ENCODE data around the gene CYB561. TPM values are rescaled to one million over a fixed set of nuclear protein-coding genes. Genes with fewer than 3 reads are reported as not detected.

Gene CYB561
- total RNA-seq, 1 experiment from 2014 or later, result 29.1 TPM

DNA sequence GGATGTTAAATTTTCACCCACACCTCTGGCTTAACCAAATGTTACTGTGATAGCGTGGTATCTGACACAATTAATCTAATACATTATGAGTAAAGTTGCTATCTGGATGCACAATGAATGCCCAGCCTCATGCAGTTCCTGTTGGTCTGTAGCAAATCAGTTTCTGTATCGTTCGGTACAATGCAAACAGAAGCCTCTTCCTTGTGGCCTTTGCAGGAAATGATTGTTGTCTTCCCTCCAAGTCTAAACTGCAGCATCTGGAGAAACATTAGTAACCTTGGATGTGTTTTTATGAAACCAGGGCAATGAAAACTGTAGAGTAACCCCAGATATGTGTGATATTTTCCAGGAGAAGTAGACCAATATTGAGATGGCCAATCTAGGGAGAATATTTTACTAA, 46.8 kb downstream of the CYB561 start:
- DNase-seq (ENCODE audit: low spot score), result no peak
- intact Hi-C loops (cut with micrococcal nuclease; ENCODE audit: unreplicated experiment), result no loop called here
- Histone ChIP-seq H3K36me3 (ENCODE audit: insufficient read depth, low read length, poor library complexity, severe bottlenecking) (no peaks in the 10 kb centered on the region), H3K27ac (ENCODE audit: low read depth, low read length, poor library complexity, severe bottlenecking) (no peak overlapping the region), H3K9me3 (ENCODE audit: low read depth, low read length, poor library complexity, severe bottlenecking) (no peaks in the 10 kb centered on the region), H3K4me3 (ENCODE audit: low read depth, low read length, poor library complexity, severe bottlenecking) (no peak overlapping the region), H3K4me1 (ENCODE audit: insufficient read depth, low read length, poor library complexity, severe bottlenecking) (no peaks in the 10 kb centered on the region), H3K27me3 (replicated peaks; ENCODE audit: insufficient read depth, low read depth, low read length, poor library complexity) (no peaks in the 10 kb centered on the region)
- TF ChIP-seq EZH2 (IDR thresholded peaks at IDR 0.05; ENCODE audit: borderline replicate concordance, low read depth, low read length, poor library complexity, severe bottlenecking), result no peak
- TF ChIP-seq, protein P1, sequence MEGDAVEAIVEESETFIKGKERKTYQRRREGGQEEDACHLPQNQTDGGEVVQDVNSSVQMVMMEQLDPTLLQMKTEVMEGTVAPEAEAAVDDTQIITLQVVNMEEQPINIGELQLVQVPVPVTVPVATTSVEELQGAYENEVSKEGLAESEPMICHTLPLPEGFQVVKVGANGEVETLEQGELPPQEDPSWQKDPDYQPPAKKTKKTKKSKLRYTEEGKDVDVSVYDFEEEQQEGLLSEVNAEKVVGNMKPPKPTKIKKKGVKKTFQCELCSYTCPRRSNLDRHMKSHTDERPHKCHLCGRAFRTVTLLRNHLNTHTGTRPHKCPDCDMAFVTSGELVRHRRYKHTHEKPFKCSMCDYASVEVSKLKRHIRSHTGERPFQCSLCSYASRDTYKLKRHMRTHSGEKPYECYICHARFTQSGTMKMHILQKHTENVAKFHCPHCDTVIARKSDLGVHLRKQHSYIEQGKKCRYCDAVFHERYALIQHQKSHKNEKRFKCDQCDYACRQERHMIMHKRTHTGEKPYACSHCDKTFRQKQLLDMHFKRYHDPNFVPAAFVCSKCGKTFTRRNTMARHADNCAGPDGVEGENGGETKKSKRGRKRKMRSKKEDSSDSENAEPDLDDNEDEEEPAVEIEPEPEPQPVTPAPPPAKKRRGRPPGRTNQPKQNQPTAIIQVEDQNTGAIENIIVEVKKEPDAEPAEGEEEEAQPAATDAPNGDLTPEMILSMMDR (conservative IDR thresholded peaks at IDR 0.05; ENCODE audit: low read depth, low read length), result no peak
- ChIA-PET CTCF (no interaction called here), POLR2A (ENCODE audit: low non-redundant PET) (no interaction called here)
- no TSS peak for BruUV-seq (replicated peaks)

DNA sequence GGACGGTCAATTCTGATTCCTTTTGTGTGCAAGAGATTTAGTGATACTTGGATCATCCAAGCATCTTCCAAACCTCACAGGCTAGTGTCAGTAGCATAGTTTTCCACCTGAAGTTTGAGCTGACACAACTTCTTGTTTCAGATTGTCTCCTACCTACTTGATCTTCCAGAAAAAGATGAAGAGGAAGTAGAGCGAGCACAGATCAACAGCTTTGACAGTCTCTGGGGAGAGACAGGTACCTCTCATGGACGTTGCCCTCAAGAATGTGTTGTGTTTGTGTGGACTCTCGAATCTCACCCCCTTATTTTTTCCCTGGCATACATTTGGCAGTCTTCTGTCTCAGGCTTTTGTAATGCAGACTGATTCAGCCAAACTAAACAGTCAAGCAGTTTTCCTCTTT, 47.4 kb downstream of the CYB561 start:
- ChIA-PET POLR2A (ENCODE audit: low non-redundant PET) (no interaction called here), CTCF (no interaction called here)
- Histone ChIP-seq H3K9me3 (ENCODE audit: low read depth, low read length, poor library complexity, severe bottlenecking) (no peaks in the 10 kb centered on the region), H3K4me3 (ENCODE audit: low read depth, low read length, poor library complexity, severe bottlenecking) (no peak overlapping the region), H3K4me1 (ENCODE audit: insufficient read depth, low read length, poor library complexity, severe bottlenecking) (no peaks in the 10 kb centered on the region), H3K27me3 (replicated peaks; ENCODE audit: insufficient read depth, low read depth, low read length, poor library complexity) (no peaks in the 10 kb centered on the region), H3K36me3 (ENCODE audit: insufficient read depth, low read length, poor library complexity, severe bottlenecking) (no peaks in the 10 kb centered on the region), H3K27ac (ENCODE audit: low read depth, low read length, poor library complexity, severe bottlenecking) (no peak overlapping the region)
- no TSS peak for BruUV-seq (replicated peaks)
- TF ChIP-seq EZH2 (IDR thresholded peaks at IDR 0.05; ENCODE audit: borderline replicate concordance, low read depth, low read length, poor library complexity, severe bottlenecking), result no peak
- TF ChIP-seq, protein P1 (conservative IDR thresholded peaks at IDR 0.05; ENCODE audit: low read depth, low read length), result no peak
- intact Hi-C loops (cut with micrococcal nuclease; ENCODE audit: unreplicated experiment), result no loop called here
- DNase-seq (ENCODE audit: low spot score), result no peak

GRCh38 chr17:63395075-63395805, 50.9 kb downstream of the CYB561 start:
- no peaks in the 10 kb centered on the region for H3K27me3 ChIP-seq (replicated peaks; ENCODE audit: insufficient read depth, low read depth, low read length, poor library complexity)
- H3K27ac ChIP-seq (ENCODE audit: low read depth, low read length, poor library complexity, severe bottlenecking), result no peak overlapping the region
- CTCF ChIA-PET, result interaction anchor here (0.7 kb wide), 1 partner anchor 302 kb away, joined by 3 read pairs; no protein-coding TSS in a partner anchor
- no peaks in the 10 kb centered on the region for H3K4me1 ChIP-seq (ENCODE audit: insufficient read depth, low read length, poor library complexity, severe bottlenecking)
- TF ChIP-seq, protein P1 (conservative IDR thresholded peaks at IDR 0.05; ENCODE audit: low read depth, low read length), result no peak
- TF ChIP-seq EZH2 (IDR thresholded peaks at IDR 0.05; ENCODE audit: borderline replicate concordance, low read depth, low read length, poor library complexity, severe bottlenecking), result no peak
- DNase-seq (ENCODE audit: low spot score), result no peak
- H3K4me3 ChIP-seq (ENCODE audit: low read depth, low read length, poor library complexity, severe bottlenecking), result no peak overlapping the region
- H3K9me3 ChIP-seq (ENCODE audit: low read depth, low read length, poor library complexity, severe bottlenecking), result no peaks in the 10 kb centered on the region
- no peaks in the 10 kb centered on the region for H3K36me3 ChIP-seq (ENCODE audit: insufficient read depth, low read length, poor library complexity, severe bottlenecking)
- POLR2A ChIA-PET (ENCODE audit: low non-redundant PET), result no interaction called here
- BruUV-seq (replicated peaks), result no TSS peak
- intact Hi-C loops (cut with micrococcal nuclease; ENCODE audit: unreplicated experiment), result no loop called here

All from A673 (cell line).